Heart left ventricle (tissue), 16 donors: ENCODE data around the gene FLT3LG. TPM values are rescaled to one million over a fixed set of nuclear protein-coding genes. Genes with fewer than 3 reads are reported as not detected.
A peak's percentile ranks its signal among the peaks of the same experiment; 100 is the strongest.

ENCODE experiments used
- ATAC-seq, 4 donors: fragments of 200-7000 bp; cut with Tn5 transposase; one replicate each; pipeline ENCODE4 v1.9.1; 2020 to 2022; ENCODE audit warnings: moderate library complexity in 4 of 4, mild to moderate bottlenecking in 3 of 4, moderate number of reproducible peaks in 1 of 4
- DNase-seq, 5 donors: peaks; one replicate each; pipeline ENCODE4 v3.0.0-alpha.2; 2020
- H3K27ac ChIP-seq, 12 donors: fragments of 200-600 bp; sonication (generic) in 4 of 12; one replicate each; pipeline versions ENCODE4 v1.5.0 to v1.8.0; 2016 to 2022; ENCODE audit warnings: mild to moderate bottlenecking in 2 of 12
- H3K27me3 ChIP-seq, 9 donors: fragments of 200-600 bp; sonication (generic) in 2 of 9; one replicate each; pipeline versions ENCODE4 v1.5.1 to v1.8.0; 2016 to 2022; ENCODE audit warnings: mild to moderate bottlenecking in 3 of 9
- H3K36me3 ChIP-seq, 9 donors: fragments of 200-600 bp; sonication (generic) in 2 of 9; one replicate each; pipeline versions ENCODE4 v1.5.0 to v1.8.0; 2018 to 2022; ENCODE audit warnings: mild to moderate bottlenecking in 2 of 9
- H3K4me1 ChIP-seq, 12 donors: fragments of 200-600 bp; sonication (generic) in 4 of 12; one replicate each; pipeline versions ENCODE4 v1.5.0 to v1.8.0; 2016 to 2022; ENCODE audit warnings: mild to moderate bottlenecking in 3 of 12
- H3K4me3 ChIP-seq, 12 donors: fragments of 200-600 bp; sonication (generic) in 4 of 12; one replicate each; pipeline versions ENCODE4 v1.5.0 to v1.8.0; 2017 to 2022; ENCODE audit warnings: mild to moderate bottlenecking in 9 of 12, moderate library complexity in 4 of 12
- H3K9me3 ChIP-seq, 12 donors: fragments of 200-600 bp; sonication (generic) in 4 of 12; one replicate each; pipeline versions ENCODE4 v1.5.0 to v1.8.0; 2016 to 2022; ENCODE audit warnings: mild to moderate bottlenecking in 1 of 12
- CTCF ChIP-seq, 12 donors: fragments of 200-600 bp; sonication (generic) in 4 of 12; IDR thresholded peaks; one replicate each; pipeline versions ENCODE4 v1.5.0 to v1.8.0; 2018 to 2022; ENCODE audit warnings: antibody characterized with exemption in 12 of 12, mild to moderate bottlenecking in 5 of 12
- POLR2A ChIP-seq, 2 donors: fragments of 450-650 bp; IDR thresholded peaks; one replicate each; pipeline ENCODE4 v1.6.1; 2017; ENCODE audit warnings: antibody characterized with exemption in 2 of 2, mild to moderate bottlenecking in 2 of 2, moderate library complexity in 2 of 2
- WGBS, 4 donors: extraction: QIAGEN DNeasy Blood & Tissue Kit in 2 of 4; methylation state at CpG; one replicate each; pipeline versions ENCODE4 v1.1.5 to v1.1.7; 2013 to 2018; 5-methylcytosine and 5-hydroxymethylcytosine counted together
- intact Hi-C, 10 donors: fragments of 100-400 bp; cut with DNase I; formaldehyde crosslinking; loops; one replicate each; pipeline versions ENCODE4 v1.11.1 to v1.14.2; 2022
- polyA plus RNA-seq, 2 donors: library from polyadenylated mRNA; stranded (reverse); fragments of 200-250 nt; gene quantifications; one replicate each; pipeline ENCODE4 v1.2.3, GENCODE V29; 2013
- total RNA-seq, 9 donors: library from RNA; depleted of rRNA in 2 of 9; stranded (reverse); fragments of >200 nt in 2 of 9; fragmentation: NEBNext Ultra II Directional in 3 of 9; extraction: Animal tissue kit (Norgen Biotek cat#: 25700) in 3 of 9; gene quantifications; one replicate each; pipeline versions ENCODE4 v1.1.0 to v1.2.4, GENCODE V29; 2016 to 2023
- donor health status: ischemic (EF 13 %, LVEDD 7.1; RV severe dilation, severe dysfunction).
- donor health status: healthy with polysubstance abuse.
- donor health status: DM: no; HTN: yes; CAD: no.
- donor health status: DM: no; HTN: no; CAD: no.
- donor health status: ischemic (EF 25% LVEDD 6.9; RV normal size, moderate dysfunction).
- donor health status: ischemic (EF 25% LVEDD 5.7; RV mildly dilated, moderate dysfunction).
- donor health status: healthy.
- donor health status: DM: yes; HTN: yes; CAD: no.
- donor health status: ischemic (EF 35%, LVEDD 5.7; RV mildly dilated, moderate dysfunction).
- donor health status: nonischemic (EF 11% LVEDD 7.7; RV severe dilation, severe dysfunction).
- donor health status: DM: yes; HTN: yes; CAD: no.
- donor health status: PGD.
- donor health status: ischemic (EF 29% LVEDD 5.4; RV normal size, mild dysfunction).
- donor health status: nonischemic (EF 23%, LVEDD 6.1; RV moderate dilation, normal function).

FLT3LG gene
- total and polyA plus RNA-seq, 11 donors, result 1.7 to 13.4 (median 2.6) TPM

- ATAC-seq, result no peak
- H3K4me1 ChIP-seq, result peaks cover 14 to 60% (median 44%) of the 10 kb centered on the region in 12 donors
- no peak for DNase-seq
- intact Hi-C loops, result loop anchor here in 3 of 10 donors (5.0 kb wide), 3 partner anchors 168 to 378 kb away; partner anchors contain the start of genes PRMT1 (in 2 of the 3), AKT1S1 (in 1 of the 3), BCL2L12 (in 1 of the 3) and IRF3 (in 1 of the 3)
- H3K36me3 ChIP-seq, result peaks cover 2 to 32% (median 29%) of the 10 kb centered on the region in 9 donors
- H3K27ac ChIP-seq, result peak overlapping the region in 9 of 12 donors; percentile 5 to 96 (median 84)
- TF ChIP-seq CTCF (IDR thresholded peaks at IDR 0.05) (no peak), POLR2A (IDR thresholded peaks at IDR 0.05) (no peak)
- WGBS, 4 donors, result 66 to 73% (median 70%) methylated on average over 8 to 19 of the region's 19 CpGs
- H3K9me3 ChIP-seq, result no peaks in the 10 kb centered on the region
- H3K4me3 ChIP-seq, result peak overlapping the region in 6 of 12 donors; percentile 46 to 93 (median 54)
- no peaks in the 10 kb centered on the region for H3K27me3 ChIP-seq
These were observed 25.1 kb downstream of the FLT3LG start for GRCh38 chr19:49499030-49499670.

- no peak overlapping the region for H3K4me3 ChIP-seq
- peaks cover 5 to 51% (median 26%) of the 10 kb centered on the region in 12 donors for H3K4me1 ChIP-seq
- peaks cover 2 to 22% (median 21%) of the 10 kb centered on the region in 9 donors for H3K36me3 ChIP-seq
- WGBS, 4 donors, result 38 to 44% (median 42%) methylated on average over 14 of the region's 14 CpGs
- ATAC-seq (peak; percentile 16 to 61 (median 54)), DNase-seq (peak in 1 of 5 donors; percentile 49)
- no peaks in the 10 kb centered on the region for H3K9me3 ChIP-seq
- TF ChIP-seq POLR2A (IDR thresholded peaks at IDR 0.05) (no peak), CTCF (IDR thresholded peaks at IDR 0.05) (peak; percentile 47 to 81 (median 65))
- H3K27ac ChIP-seq, result peak overlapping the region in 1 of 12 donors; percentile 48
- intact Hi-C loops, result loop anchor here in 8 of 10 donors (1.0 to 2.0 kb wide), 4 partner anchors 44 to 68 kb away; no protein-coding TSS in a partner anchor
- no peaks in the 10 kb centered on the region for H3K27me3 ChIP-seq
These were observed 29.0 kb downstream of the FLT3LG start for GRCh38 chr19:49502866-49503581.

GRCh38 chr19:49503582-49503962 lies 29.6 kb downstream of the FLT3LG start:
- H3K27me3 ChIP-seq, result no peaks in the 10 kb centered on the region
- no peaks in the 10 kb centered on the region for H3K9me3 ChIP-seq
- no peak overlapping the region for H3K4me3 ChIP-seq
- DNase-seq (no peak), ATAC-seq (no peak)
- H3K4me1 ChIP-seq, result peaks cover 0 to 45% (median 22%) of the 10 kb centered on the region in 12 donors
- no peak for TF ChIP-seq POLR2A (IDR thresholded peaks at IDR 0.05)
- TF ChIP-seq CTCF (IDR thresholded peaks at IDR 0.05), result no peak
- H3K36me3 ChIP-seq, result peaks cover 1 to 17% (median 16%) of the 10 kb centered on the region in 9 donors
- peak overlapping the region in 1 of 12 donors; percentile 48 for H3K27ac ChIP-seq
- 80 to 84% (median 82%) methylated on average over 9 of the region's 9 CpGs for WGBS, 4 donors
- intact Hi-C loops, result loop anchor here in 8 of 10 donors (1.0 to 2.0 kb wide), 4 partner anchors 43 to 67 kb away; no protein-coding TSS in a partner anchor
